ENCODE measurements around the gene ZNF423. TPM values are rescaled to one million over a fixed set of nuclear protein-coding genes. Genes with fewer than 3 reads are reported as not detected.

Gene ZNF423
- total RNA-seq, 2 donors from 2014 or later = not detected

DNA sequence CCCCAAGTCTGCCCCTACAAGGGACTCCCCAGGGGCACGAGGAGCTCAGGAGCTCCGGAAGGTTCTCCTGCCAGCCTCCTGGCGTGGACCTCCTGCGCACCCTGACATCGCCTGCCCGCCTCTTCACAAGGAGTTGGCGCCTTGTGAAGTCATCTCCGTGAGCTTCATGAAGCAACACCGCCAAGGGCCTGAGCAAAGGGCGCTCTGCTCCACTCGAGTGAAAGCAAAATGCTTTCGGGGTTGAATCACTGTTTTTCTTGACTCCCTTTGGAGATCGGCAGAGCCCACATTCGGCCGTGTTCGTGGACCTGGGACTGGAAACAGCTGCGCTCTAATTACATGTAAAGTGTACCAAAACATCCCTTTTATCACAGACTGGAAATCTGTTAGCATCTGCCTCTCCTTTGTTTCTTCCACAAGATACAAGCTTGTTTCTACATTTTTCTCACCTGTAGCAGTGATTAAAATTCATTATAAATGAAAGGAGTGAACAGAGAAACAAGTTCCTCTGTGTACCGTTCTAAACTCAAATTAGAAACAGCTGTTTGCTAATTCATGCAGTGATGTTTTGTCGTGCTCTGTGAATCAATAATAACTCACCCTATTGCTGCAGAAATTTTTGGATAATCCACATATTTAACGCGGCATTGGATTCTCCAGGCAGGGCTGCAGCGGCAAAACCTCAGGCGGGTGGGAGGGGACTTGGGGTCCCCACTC is 203.3 kb downstream of the ZNF423 start:
- no peak for DNase-seq
- H3K27ac Mint-ChIP-seq = no peak overlapping the region
- no peak for ATAC-seq (replicated peaks in 1 of 2)
- no peaks in the 10 kb centered on the region for H3K4me1 Mint-ChIP-seq (ENCODE audit: low read depth)
- peaks cover 8 to 10% of the 10 kb centered on the region in 2 donors for H3K9me3 Mint-ChIP-seq
- H3K36me3 Mint-ChIP-seq (ENCODE audit: insufficient read depth in 2 of 2) = peaks cover 5 to 9% of the 10 kb centered on the region in 2 donors
- H3K27me3 Mint-ChIP-seq (ENCODE audit: low read depth) = no peaks in the 10 kb centered on the region
- no peak overlapping the region for H3K4me3 Mint-ChIP-seq

DNA sequence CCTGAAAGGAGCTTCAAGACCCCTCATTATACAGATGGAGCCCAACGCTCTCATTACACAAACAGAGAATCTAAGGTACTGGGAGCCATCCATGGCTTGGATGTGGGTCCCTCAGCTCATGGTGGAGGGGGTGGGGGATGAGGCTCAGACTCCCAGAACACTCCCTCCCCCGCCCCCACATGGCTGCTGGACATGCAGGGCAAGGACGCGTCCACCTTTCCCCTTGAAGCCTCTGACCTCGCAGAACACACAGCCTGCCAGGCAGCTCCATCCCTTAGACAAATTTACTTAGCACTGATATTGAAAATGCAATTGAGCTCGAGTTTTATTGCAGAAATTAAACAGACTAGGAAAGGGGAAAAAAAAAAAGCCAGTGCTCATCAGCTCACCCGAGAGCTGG is 203.9 kb downstream of the ZNF423 start:
- no peaks in the 10 kb centered on the region for H3K27me3 Mint-ChIP-seq (ENCODE audit: low read depth)
- H3K36me3 Mint-ChIP-seq (ENCODE audit: insufficient read depth in 2 of 2) = peaks cover 7 to 14% of the 10 kb centered on the region in 2 donors
- no peak overlapping the region for H3K4me3 Mint-ChIP-seq
- no peak for ATAC-seq (replicated peaks in 1 of 2)
- peaks cover 11 to 12% of the 10 kb centered on the region in 2 donors for H3K9me3 Mint-ChIP-seq
- no peaks in the 10 kb centered on the region for H3K4me1 Mint-ChIP-seq (ENCODE audit: low read depth)
- DNase-seq = no peak
- no peak overlapping the region for H3K27ac Mint-ChIP-seq

DNA sequence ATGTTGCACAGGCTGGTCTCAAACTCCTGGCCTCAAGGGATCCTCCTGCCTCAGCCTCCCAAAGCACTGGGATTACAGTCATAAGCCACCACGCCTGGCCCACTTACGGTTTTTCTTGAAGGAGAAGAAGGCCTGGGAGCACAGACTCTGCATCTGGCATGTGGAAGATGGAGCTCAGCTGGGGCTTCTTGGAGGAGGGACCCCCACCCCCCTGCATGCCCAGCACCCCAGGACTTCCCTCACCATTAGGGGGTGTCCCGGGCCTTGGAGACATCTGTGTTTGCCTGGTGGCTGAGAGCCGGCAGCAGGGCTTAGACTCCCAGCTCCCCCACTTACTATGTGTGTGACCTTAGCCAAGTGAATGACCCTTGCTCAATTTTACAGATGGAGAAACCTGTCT is 204.7 kb downstream of the ZNF423 start:
- peaks cover 7 to 16% of the 10 kb centered on the region in 2 donors for H3K36me3 Mint-ChIP-seq (ENCODE audit: insufficient read depth in 2 of 2)
- H3K27ac Mint-ChIP-seq = no peak overlapping the region
- no peaks in the 10 kb centered on the region for H3K27me3 Mint-ChIP-seq (ENCODE audit: low read depth)
- no peak for ATAC-seq (replicated peaks in 1 of 2)
- H3K9me3 Mint-ChIP-seq = peaks cover 11 to 12% of the 10 kb centered on the region in 2 donors
- no peak for DNase-seq
- no peak overlapping the region for H3K4me3 Mint-ChIP-seq
- H3K4me1 Mint-ChIP-seq (ENCODE audit: low read depth) = no peaks in the 10 kb centered on the region

DNA sequence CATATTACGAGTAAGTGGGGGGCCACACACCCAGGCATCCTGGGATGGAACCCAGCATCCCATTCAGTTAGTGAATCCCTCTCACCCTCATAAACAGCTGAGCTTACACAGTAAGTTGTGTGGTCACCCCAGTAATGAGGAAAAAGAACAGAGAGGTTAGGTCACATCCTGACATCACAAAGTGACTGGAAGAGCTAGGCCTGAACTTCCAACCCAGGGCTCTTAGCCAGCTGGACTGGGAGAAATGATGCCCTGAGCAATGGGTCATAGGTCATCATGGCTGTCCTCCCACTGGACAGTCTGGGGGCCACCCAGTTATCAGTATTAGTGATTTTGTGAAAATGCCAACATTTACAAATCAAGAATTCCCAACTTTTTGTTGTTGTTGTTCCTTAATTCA is 205.3 kb downstream of the ZNF423 start:
- H3K27me3 Mint-ChIP-seq (ENCODE audit: low read depth) = no peaks in the 10 kb centered on the region

DNA sequence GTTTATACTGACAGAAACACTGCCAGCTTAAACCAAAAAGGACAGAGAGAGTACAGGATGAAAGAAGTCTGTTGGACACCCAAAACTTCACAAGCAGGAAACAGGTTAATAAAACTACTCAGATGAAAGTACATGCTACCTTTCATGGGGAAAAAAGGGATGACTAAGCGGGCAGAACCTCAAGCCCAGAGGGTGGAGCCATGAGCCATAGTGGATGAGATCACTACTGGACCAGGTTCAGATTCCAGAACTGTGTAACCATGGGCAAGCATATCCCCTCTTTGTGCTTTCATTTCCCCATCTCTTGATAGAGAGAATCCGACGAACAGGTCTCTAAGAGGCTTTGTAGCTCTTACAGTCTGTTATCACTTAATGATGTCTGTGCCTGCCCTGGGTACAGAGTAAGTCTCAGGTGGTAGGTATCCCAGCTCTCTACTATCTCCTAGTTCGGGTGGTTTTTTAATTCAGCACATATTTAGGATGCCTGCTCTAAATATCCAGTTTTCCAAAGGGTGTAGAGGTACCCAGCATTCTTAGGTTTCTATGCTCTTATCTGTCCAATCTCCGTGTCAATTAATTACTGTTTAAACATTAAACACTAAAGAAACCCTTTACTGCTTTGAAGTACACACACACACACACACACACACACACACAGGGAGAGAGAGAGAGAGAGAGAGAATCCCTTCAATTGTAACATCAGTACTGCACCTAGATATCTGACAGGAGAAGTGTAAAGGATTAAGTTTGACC is 206.7 kb downstream of the ZNF423 start:
- H3K27me3 Mint-ChIP-seq (ENCODE audit: low read depth) = no peaks in the 10 kb centered on the region
- H3K4me3 Mint-ChIP-seq = no peak overlapping the region
- ATAC-seq (replicated peaks in 1 of 2) = no peak
- H3K4me1 Mint-ChIP-seq (ENCODE audit: low read depth) = no peaks in the 10 kb centered on the region
- peaks cover 16 to 17% of the 10 kb centered on the region in 2 donors for H3K9me3 Mint-ChIP-seq
- no peak overlapping the region for H3K27ac Mint-ChIP-seq
- H3K36me3 Mint-ChIP-seq (ENCODE audit: insufficient read depth in 2 of 2) = peaks cover 7 to 18% of the 10 kb centered on the region in 2 donors
- DNase-seq = no peak

More for the DNA sequence above, 205.3 kb downstream of the ZNF423 start:
- no peak overlapping the region for H3K27ac Mint-ChIP-seq
- DNase-seq (no peak), ATAC-seq (replicated peaks in 1 of 2) (no peak)
- H3K36me3 Mint-ChIP-seq (ENCODE audit: insufficient read depth in 2 of 2) = peaks cover 7 to 18% of the 10 kb centered on the region in 2 donors
- peaks cover 13 to 14% of the 10 kb centered on the region in 2 donors for H3K9me3 Mint-ChIP-seq
- H3K4me3 Mint-ChIP-seq = no peak overlapping the region
- no peaks in the 10 kb centered on the region for H3K4me1 Mint-ChIP-seq (ENCODE audit: low read depth)

DNA sequence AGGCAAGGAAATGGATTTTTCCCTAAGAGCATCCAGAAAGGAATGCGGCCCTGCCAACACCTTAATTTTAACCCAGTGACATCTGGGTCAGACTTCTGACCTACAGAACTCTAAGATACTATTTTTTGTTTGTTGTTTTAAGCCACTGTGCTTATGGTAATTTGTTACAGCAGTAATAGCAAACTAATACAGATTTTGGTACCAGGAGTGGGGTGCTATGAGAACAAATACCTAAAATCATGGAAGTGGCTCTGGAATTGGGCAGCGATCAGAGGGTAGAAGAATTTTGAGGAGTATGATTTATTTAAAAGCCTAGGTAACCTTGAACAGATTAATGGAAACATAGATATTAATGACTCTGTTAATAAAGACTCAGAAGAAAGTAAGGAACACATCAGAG is 208.2 kb downstream of the ZNF423 start:
- DNase-seq (no peak), ATAC-seq (replicated peaks in 1 of 2) (no peak)
- no peaks in the 10 kb centered on the region for H3K27me3 Mint-ChIP-seq (ENCODE audit: low read depth)
- no peaks in the 10 kb centered on the region for H3K4me1 Mint-ChIP-seq (ENCODE audit: low read depth)
- peaks cover 7 to 21% of the 10 kb centered on the region in 2 donors for H3K36me3 Mint-ChIP-seq (ENCODE audit: insufficient read depth in 2 of 2)
- no peak overlapping the region for H3K27ac Mint-ChIP-seq
- H3K9me3 Mint-ChIP-seq = peaks cover 16 to 17% of the 10 kb centered on the region in 2 donors
- H3K4me3 Mint-ChIP-seq = no peak overlapping the region

DNA sequence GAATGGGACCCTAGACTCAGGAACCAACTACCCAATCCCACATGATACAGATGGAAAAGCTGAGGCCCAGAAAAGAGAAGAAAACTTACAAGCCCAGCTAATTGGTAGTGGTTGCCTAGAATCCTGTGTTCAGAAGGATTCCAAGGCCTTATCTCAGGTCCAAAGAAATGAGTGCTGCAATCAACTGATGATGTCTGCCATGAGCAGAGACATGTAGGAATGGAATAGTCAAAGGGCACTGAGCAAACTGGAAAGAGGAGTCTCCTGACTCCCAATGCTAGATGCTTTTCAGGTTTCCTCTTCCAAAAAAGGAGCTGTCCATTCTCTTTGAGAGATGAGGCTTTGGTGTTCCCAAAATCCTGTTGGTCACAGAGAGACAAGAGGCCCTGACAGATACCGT is 210.6 kb downstream of the ZNF423 start:
- Mint-ChIP-seq H3K4me3 (no peak overlapping the region), H3K9me3 (peaks cover 16 to 17% of the 10 kb centered on the region in 2 donors), H3K27me3 (ENCODE audit: low read depth) (no peaks in the 10 kb centered on the region), H3K36me3 (ENCODE audit: insufficient read depth in 2 of 2) (peaks cover 7 to 21% of the 10 kb centered on the region in 2 donors), H3K4me1 (ENCODE audit: low read depth) (no peaks in the 10 kb centered on the region), H3K27ac (no peak overlapping the region)
- ATAC-seq (replicated peaks in 1 of 2) (no peak), DNase-seq (no peak)

DNA sequence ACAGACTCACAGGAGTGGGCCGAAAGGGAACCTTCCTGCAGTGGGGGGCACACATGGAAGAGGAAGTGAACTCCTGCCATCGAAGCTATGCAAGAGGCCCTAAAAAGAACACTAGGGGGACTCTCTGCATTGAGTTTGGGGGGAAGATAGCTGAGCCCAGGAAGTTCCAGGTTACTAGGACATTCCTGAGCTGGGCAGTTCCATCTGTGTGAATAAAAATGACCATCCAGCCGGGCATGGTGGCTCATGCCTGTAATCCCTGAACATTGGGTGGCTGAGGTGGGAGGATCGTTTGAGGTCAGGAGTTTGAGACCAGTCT is 211.8 kb downstream of the ZNF423 start:
- no peaks in the 10 kb centered on the region for H3K27me3 Mint-ChIP-seq (ENCODE audit: low read depth)
- H3K27ac Mint-ChIP-seq = no peak overlapping the region
- H3K4me1 Mint-ChIP-seq (ENCODE audit: low read depth) = no peaks in the 10 kb centered on the region
- H3K4me3 Mint-ChIP-seq = no peak overlapping the region
- peaks cover 16 to 17% of the 10 kb centered on the region in 2 donors for H3K9me3 Mint-ChIP-seq
- DNase-seq (no peak), ATAC-seq (replicated peaks in 1 of 2) (no peak)
- H3K36me3 Mint-ChIP-seq (ENCODE audit: insufficient read depth in 2 of 2) = peaks cover 7 to 21% of the 10 kb centered on the region in 2 donors

DNA sequence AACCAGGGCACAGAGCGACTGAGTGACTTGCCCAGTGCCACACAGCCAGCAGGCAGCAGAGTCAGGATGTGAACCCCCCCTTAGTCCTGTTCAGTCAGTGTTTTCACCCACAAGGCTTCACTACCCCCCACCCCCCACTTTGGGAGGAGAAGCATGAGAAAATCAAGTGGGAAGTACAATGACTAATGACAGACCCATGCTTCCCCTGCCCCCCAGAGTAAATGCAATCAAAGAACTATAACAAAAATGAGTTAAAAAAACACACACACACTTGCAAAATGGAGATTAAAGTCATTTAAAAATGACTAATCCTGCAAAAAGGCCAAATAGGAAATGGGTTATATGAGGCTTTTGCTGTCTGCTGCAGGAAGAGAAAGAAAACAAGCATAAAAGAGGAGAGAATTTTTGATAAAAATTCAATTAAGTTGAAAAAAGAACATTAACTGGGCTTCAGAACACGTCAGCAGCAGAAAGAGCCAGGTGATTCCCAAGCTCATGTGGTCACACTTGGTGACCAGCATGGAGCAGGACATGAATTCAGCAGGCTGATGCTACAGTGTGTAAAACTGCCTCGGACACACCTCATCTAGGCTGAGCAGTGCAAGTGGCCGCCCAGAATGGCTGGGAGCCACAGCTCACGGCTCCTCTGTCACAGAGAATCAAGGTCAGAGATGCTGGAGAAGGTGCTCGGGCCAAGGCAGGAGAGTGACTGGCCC is 212.3 kb downstream of the ZNF423 start:
- Mint-ChIP-seq H3K9me3 (peaks cover 12 to 13% of the 10 kb centered on the region in 2 donors), H3K27ac (no peak overlapping the region), H3K36me3 (ENCODE audit: insufficient read depth in 2 of 2) (peaks cover 7 to 17% of the 10 kb centered on the region in 2 donors), H3K4me1 (ENCODE audit: low read depth) (no peaks in the 10 kb centered on the region), H3K27me3 (ENCODE audit: low read depth) (no peaks in the 10 kb centered on the region), H3K4me3 (no peak overlapping the region)
- DNase-seq = no peak
- ATAC-seq (replicated peaks in 1 of 2) = no peak

GRCh38 chr16:49641250-49641649 is 214.7 kb downstream of the ZNF423 start:
- Mint-ChIP-seq H3K9me3 (peaks cover 4 to 6% of the 10 kb centered on the region in 2 donors), H3K4me1 (ENCODE audit: low read depth) (no peaks in the 10 kb centered on the region), H3K4me3 (no peak overlapping the region), H3K27me3 (ENCODE audit: low read depth) (no peaks in the 10 kb centered on the region), H3K27ac (no peak overlapping the region), H3K36me3 (ENCODE audit: insufficient read depth in 2 of 2) (peaks cover 0 to 5% of the 10 kb centered on the region in 2 donors)
- ATAC-seq (replicated peaks in 1 of 2) (no peak), DNase-seq (no peak)

GRCh38 chr16:49640581-49640980 is 215.3 kb downstream of the ZNF423 start:
- H3K27ac Mint-ChIP-seq = no peak overlapping the region
- no peak overlapping the region for H3K4me3 Mint-ChIP-seq
- DNase-seq (no peak), ATAC-seq (replicated peaks in 1 of 2) (no peak)
- H3K36me3 Mint-ChIP-seq (ENCODE audit: insufficient read depth in 2 of 2) = peaks cover 0 to 2% of the 10 kb centered on the region in 2 donors
- H3K9me3 Mint-ChIP-seq = peaks cover 3% of the 10 kb centered on the region in 2 donors
- H3K27me3 Mint-ChIP-seq (ENCODE audit: low read depth) = no peaks in the 10 kb centered on the region
- no peaks in the 10 kb centered on the region for H3K4me1 Mint-ChIP-seq (ENCODE audit: low read depth)

GRCh38 chr16:49639739-49640431 is 216.0 kb downstream of the ZNF423 start:
- Mint-ChIP-seq H3K4me3 (no peak overlapping the region), H3K9me3 (peaks cover 0 to under 1% of the 10 kb centered on the region in 2 donors), H3K27me3 (ENCODE audit: low read depth) (no peaks in the 10 kb centered on the region), H3K36me3 (ENCODE audit: insufficient read depth in 2 of 2) (peaks cover 0 to 2% of the 10 kb centered on the region in 2 donors), H3K4me1 (ENCODE audit: low read depth) (no peaks in the 10 kb centered on the region), H3K27ac (no peak overlapping the region)
- ATAC-seq (replicated peaks in 1 of 2) (no peak), DNase-seq (no peak)

Measured in activated T-cell treated with anti-CD3 and anti-CD28 coated beads, Interleukin-2, amount 50 U/mL, for 72 hours (primary cell).